ENCODE results near the gene NID1. TPM values are rescaled to one million over a fixed set of nuclear protein-coding genes. Genes with fewer than 3 reads are reported as not detected.

NID1 gene
- polyA plus RNA-seq, 1 donor from 2014 or later = 0.04 TPM

DNA sequence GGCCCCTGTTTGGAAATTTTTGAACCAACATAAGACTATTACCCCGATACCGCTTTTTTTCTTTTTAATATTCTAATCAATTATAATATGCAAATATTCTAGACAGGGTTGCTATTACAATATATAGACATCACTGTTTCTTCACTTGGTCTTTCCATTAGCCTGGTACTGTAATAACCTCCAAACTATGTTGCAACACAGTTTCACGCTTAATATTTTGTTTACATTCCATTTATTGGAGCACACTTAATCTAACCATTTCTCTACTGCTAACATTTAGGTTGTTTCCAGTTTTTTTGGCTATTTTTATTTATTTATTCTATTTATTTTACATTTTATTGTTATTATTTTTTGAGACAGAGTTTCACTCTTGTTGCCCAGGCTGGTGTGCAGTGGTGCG lies 17.6 kb upstream of the NID1 start:
- no peak overlapping the region for H3K4me2 ChIP-seq (ENCODE audit: low read length)
- no peaks in the 10 kb centered on the region for H3K79me2 ChIP-seq (replicated peaks; ENCODE audit: insufficient read depth, low read length)
- no peaks in the 10 kb centered on the region for H3K36me3 ChIP-seq (ENCODE audit: insufficient read depth, low read length)
- no peak overlapping the region for H3K4me3 ChIP-seq (ENCODE audit: low read length)
- no peaks in the 10 kb centered on the region for H3K9me2 ChIP-seq (ENCODE audit: insufficient read depth, low read length)
- H3K27me3 ChIP-seq (ENCODE audit: insufficient read depth, low read depth, low read length) = no peaks in the 10 kb centered on the region
- no peak overlapping the region for H2AFZ ChIP-seq (ENCODE audit: low read depth, low read length)
- no peaks in the 10 kb centered on the region for H4K20me1 ChIP-seq (ENCODE audit: insufficient read depth)
- H3K27ac ChIP-seq (ENCODE audit: low read length) = no peak overlapping the region
- TF ChIP-seq TAF1 (IDR thresholded peaks at IDR 0.05; ENCODE audit: low read depth) (no peak), EP300 (conservative IDR thresholded peaks at IDR 0.05; ENCODE audit: poor library complexity, severe bottlenecking) (no peak), SMC3 (conservative IDR thresholded peaks at IDR 0.05; ENCODE audit: poor library complexity) (no peak), RAD21 (conservative IDR thresholded peaks at IDR 0.05) (no peak), POLR2AphosphoS5 (IDR thresholded peaks at IDR 0.05) (no peak), MXI1 (conservative IDR thresholded peaks at IDR 0.05; ENCODE audit: poor library complexity, severe bottlenecking) (no peak), EZH2 (IDR thresholded peaks at IDR 0.05; ENCODE audit: borderline replicate concordance, insufficient read depth, low read length, poor library complexity, severe bottlenecking) (no peak)
- TF ChIP-seq, protein P1, sequence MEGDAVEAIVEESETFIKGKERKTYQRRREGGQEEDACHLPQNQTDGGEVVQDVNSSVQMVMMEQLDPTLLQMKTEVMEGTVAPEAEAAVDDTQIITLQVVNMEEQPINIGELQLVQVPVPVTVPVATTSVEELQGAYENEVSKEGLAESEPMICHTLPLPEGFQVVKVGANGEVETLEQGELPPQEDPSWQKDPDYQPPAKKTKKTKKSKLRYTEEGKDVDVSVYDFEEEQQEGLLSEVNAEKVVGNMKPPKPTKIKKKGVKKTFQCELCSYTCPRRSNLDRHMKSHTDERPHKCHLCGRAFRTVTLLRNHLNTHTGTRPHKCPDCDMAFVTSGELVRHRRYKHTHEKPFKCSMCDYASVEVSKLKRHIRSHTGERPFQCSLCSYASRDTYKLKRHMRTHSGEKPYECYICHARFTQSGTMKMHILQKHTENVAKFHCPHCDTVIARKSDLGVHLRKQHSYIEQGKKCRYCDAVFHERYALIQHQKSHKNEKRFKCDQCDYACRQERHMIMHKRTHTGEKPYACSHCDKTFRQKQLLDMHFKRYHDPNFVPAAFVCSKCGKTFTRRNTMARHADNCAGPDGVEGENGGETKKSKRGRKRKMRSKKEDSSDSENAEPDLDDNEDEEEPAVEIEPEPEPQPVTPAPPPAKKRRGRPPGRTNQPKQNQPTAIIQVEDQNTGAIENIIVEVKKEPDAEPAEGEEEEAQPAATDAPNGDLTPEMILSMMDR (IDR thresholded peaks at IDR 0.05; ENCODE audit: poor library complexity, severe bottlenecking) = no peak
- TF ChIP-seq, protein P2, sequence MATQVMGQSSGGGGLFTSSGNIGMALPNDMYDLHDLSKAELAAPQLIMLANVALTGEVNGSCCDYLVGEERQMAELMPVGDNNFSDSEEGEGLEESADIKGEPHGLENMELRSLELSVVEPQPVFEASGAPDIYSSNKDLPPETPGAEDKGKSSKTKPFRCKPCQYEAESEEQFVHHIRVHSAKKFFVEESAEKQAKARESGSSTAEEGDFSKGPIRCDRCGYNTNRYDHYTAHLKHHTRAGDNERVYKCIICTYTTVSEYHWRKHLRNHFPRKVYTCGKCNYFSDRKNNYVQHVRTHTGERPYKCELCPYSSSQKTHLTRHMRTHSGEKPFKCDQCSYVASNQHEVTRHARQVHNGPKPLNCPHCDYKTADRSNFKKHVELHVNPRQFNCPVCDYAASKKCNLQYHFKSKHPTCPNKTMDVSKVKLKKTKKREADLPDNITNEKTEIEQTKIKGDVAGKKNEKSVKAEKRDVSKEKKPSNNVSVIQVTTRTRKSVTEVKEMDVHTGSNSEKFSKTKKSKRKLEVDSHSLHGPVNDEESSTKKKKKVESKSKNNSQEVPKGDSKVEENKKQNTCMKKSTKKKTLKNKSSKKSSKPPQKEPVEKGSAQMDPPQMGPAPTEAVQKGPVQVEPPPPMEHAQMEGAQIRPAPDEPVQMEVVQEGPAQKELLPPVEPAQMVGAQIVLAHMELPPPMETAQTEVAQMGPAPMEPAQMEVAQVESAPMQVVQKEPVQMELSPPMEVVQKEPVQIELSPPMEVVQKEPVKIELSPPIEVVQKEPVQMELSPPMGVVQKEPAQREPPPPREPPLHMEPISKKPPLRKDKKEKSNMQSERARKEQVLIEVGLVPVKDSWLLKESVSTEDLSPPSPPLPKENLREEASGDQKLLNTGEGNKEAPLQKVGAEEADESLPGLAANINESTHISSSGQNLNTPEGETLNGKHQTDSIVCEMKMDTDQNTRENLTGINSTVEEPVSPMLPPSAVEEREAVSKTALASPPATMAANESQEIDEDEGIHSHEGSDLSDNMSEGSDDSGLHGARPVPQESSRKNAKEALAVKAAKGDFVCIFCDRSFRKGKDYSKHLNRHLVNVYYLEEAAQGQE (IDR thresholded peaks at IDR 0.05; ENCODE audit: borderline replicate concordance) = no peak
- no peaks in the 10 kb centered on the region for H3F3A ChIP-seq (ENCODE audit: insufficient read depth, low read length, poor library complexity, severe bottlenecking)
- H3K9ac ChIP-seq (ENCODE audit: low read length) = no peak overlapping the region
- no peaks in the 10 kb centered on the region for H3K9me3 ChIP-seq (ENCODE audit: low read length)

- Histone ChIP-seq H3K27me3 (ENCODE audit: insufficient read depth, low read depth, low read length) (no peaks in the 10 kb centered on the region), H2AFZ (ENCODE audit: low read depth, low read length) (no peak overlapping the region), H3K9me2 (ENCODE audit: insufficient read depth, low read length) (no peaks in the 10 kb centered on the region)
These were observed 16.8 kb upstream of the NID1 start for GRCh38 chr1:236081546-236082227.

More at GRCh38 chr1:236081546-236082227, 16.8 kb upstream of the NID1 start:
- no peak for TF ChIP-seq SMC3 (conservative IDR thresholded peaks at IDR 0.05; ENCODE audit: poor library complexity)
- TF ChIP-seq TAF1 (IDR thresholded peaks at IDR 0.05; ENCODE audit: low read depth) = no peak
- TF ChIP-seq MXI1 (conservative IDR thresholded peaks at IDR 0.05; ENCODE audit: poor library complexity, severe bottlenecking) = no peak
- TF ChIP-seq, protein P1 (IDR thresholded peaks at IDR 0.05; ENCODE audit: poor library complexity, severe bottlenecking) = no peak
- TF ChIP-seq, protein P2 (IDR thresholded peaks at IDR 0.05; ENCODE audit: borderline replicate concordance) = no peak
- no peak for TF ChIP-seq POLR2AphosphoS5 (IDR thresholded peaks at IDR 0.05)
- TF ChIP-seq EP300 (conservative IDR thresholded peaks at IDR 0.05; ENCODE audit: poor library complexity, severe bottlenecking) = no peak
- TF ChIP-seq EZH2 (IDR thresholded peaks at IDR 0.05; ENCODE audit: borderline replicate concordance, insufficient read depth, low read length, poor library complexity, severe bottlenecking) = no peak
- Histone ChIP-seq H3K9ac (ENCODE audit: low read length) (no peak overlapping the region), H3K79me2 (replicated peaks; ENCODE audit: insufficient read depth, low read length) (no peaks in the 10 kb centered on the region), H3K36me3 (ENCODE audit: insufficient read depth, low read length) (no peaks in the 10 kb centered on the region), H3K9me3 (ENCODE audit: low read length) (no peaks in the 10 kb centered on the region), H4K20me1 (ENCODE audit: insufficient read depth) (no peaks in the 10 kb centered on the region), H3K4me3 (ENCODE audit: low read length) (no peak overlapping the region), H3K4me2 (ENCODE audit: low read length) (no peak overlapping the region), H3K27ac (ENCODE audit: low read length) (no peak overlapping the region), H3F3A (ENCODE audit: insufficient read depth, low read length, poor library complexity, severe bottlenecking) (no peaks in the 10 kb centered on the region)
